ENCODE results near the gene USP54. TPM values are rescaled to one million over a fixed set of nuclear protein-coding genes. Genes with fewer than 3 reads are reported as not detected.
"Not testable (repeated sequence)": the region's sequence is repeated elsewhere in the genome, so short reads cannot be mapped to it uniquely, and the experiment has no call there.

Gene USP54
- total RNA-seq, 1 experiment from 2014 or later = 37.9 TPM

DNA sequence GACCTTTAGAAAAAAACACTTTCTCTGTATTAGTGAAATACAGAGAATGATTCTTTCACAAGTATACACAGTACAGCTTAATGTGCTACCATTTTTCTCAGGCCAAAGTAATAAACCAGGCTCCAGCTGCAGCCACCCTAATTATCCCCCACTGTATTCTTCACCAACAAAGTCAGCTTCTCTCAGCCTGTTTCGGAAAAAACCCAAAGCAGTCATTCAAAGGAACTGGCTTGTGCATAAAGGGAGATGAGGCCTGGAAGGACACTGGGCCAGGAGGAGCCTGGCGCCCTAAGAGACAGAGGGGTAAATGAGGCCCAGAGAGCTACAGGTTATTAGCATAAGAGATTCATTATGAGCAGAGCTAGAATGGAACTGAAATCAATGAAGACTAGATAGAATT lies 9.2 kb downstream of the USP54 start:
- no peak overlapping the region for H2BK20ac ChIP-seq (ENCODE audit: low read depth, low read length, poor library complexity, severe bottlenecking)
- H2AFZ ChIP-seq (ENCODE audit: low read length) = no peak overlapping the region
- H3K4me2 ChIP-seq (ENCODE audit: insufficient read depth, insufficient read length, low read length) = no peak overlapping the region
- H3K18ac ChIP-seq (ENCODE audit: insufficient read length, low read depth, low read length) = no peak overlapping the region
- Mint-ChIP-seq H3K9me3 (peaks cover 7 to 8% of the 10 kb centered on the region in 2 experiments), H3K27me3 (ENCODE audit: low read depth) (no peaks in the 10 kb centered on the region), H3K4me1 (peaks cover 3% of the 10 kb centered on the region in 2 experiments; a peak in 3 of 4 replicates), H3K36me3 (ENCODE audit: insufficient read depth in 1 of 3, low read depth in 3 of 3) (peaks cover 10 to 15% (median 12%) of the 10 kb centered on the region in 3 experiments), H3K4me3 (no peak overlapping the region), H3K27ac (peak overlapping the region in 2 of 3 experiments; percentile 11 to 78; a peak in 3 of 7 replicates)
- DNase-seq = no peak
- no peak overlapping the region for H4K91ac ChIP-seq (ENCODE audit: insufficient read length, low read depth, low read length)
- no peak overlapping the region for H3K14ac ChIP-seq (ENCODE audit: insufficient read depth, low read length)
- no peak overlapping the region for H2BK120ac ChIP-seq (ENCODE audit: low read depth, low read length, poor library complexity, severe bottlenecking)
- H2AK5ac ChIP-seq (ENCODE audit: insufficient read length, low read length) = no peak overlapping the region
- no peak overlapping the region for H3T11ph ChIP-seq (ENCODE audit: low read length)
- H4K5ac ChIP-seq (ENCODE audit: insufficient read length, low read depth, low read length) = no peak overlapping the region
- no peaks in the 10 kb centered on the region; the same call in 1 of the 2 replicates for H3K79me2 ChIP-seq (ENCODE audit: insufficient read depth, low read length)
- H3K27ac ChIP-seq (ENCODE audit: insufficient read length, low read depth, low read length) = no peak overlapping the region
- H3K23me2 ChIP-seq (ENCODE audit: insufficient read length, low read depth, low read length, poor library complexity, severe bottlenecking) = no peaks in the 10 kb centered on the region
- no peak overlapping the region for H2BK15ac ChIP-seq (ENCODE audit: low read depth, low read length)
- H3K23ac ChIP-seq (ENCODE audit: insufficient read length, low read depth, low read length) = no peak overlapping the region
- no peak overlapping the region for H2BK12ac ChIP-seq (ENCODE audit: insufficient read length, low read depth, low read length)
- no peak overlapping the region for H3K56ac ChIP-seq (ENCODE audit: insufficient read length, low read depth, low read length)
- TF ChIP-seq, protein P1, sequence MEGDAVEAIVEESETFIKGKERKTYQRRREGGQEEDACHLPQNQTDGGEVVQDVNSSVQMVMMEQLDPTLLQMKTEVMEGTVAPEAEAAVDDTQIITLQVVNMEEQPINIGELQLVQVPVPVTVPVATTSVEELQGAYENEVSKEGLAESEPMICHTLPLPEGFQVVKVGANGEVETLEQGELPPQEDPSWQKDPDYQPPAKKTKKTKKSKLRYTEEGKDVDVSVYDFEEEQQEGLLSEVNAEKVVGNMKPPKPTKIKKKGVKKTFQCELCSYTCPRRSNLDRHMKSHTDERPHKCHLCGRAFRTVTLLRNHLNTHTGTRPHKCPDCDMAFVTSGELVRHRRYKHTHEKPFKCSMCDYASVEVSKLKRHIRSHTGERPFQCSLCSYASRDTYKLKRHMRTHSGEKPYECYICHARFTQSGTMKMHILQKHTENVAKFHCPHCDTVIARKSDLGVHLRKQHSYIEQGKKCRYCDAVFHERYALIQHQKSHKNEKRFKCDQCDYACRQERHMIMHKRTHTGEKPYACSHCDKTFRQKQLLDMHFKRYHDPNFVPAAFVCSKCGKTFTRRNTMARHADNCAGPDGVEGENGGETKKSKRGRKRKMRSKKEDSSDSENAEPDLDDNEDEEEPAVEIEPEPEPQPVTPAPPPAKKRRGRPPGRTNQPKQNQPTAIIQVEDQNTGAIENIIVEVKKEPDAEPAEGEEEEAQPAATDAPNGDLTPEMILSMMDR (conservative IDR thresholded peaks at IDR 0.05) = no peak
- peaks cover 2% of the 10 kb centered on the region for H3K79me1 ChIP-seq (ENCODE audit: insufficient read depth, low read depth, low read length, poor library complexity, severe bottlenecking)
- H3K27me3 ChIP-seq (ENCODE audit: insufficient read depth, low read length) = no peaks in the 10 kb centered on the region
- H3K4me1 ChIP-seq (ENCODE audit: insufficient read depth, low read length) = no peaks in the 10 kb centered on the region
- H2BK5ac ChIP-seq (ENCODE audit: insufficient read length, low read length) = no peak overlapping the region
- no peaks in the 10 kb centered on the region for H3K9me3 ChIP-seq (ENCODE audit: control insufficient read depth, low read depth, low read length)
- no peak overlapping the region for H3K9ac ChIP-seq (ENCODE audit: extremely low read depth, insufficient read length, low read length)
- WGBS (ENCODE audit: extremely low coverage, insufficient read length, low lambda C conversion rate) = no CpG with 5 or more reads among the region's 2 CpGs
- H3K4ac ChIP-seq (ENCODE audit: low read depth, low read length) = no peak overlapping the region
- no peak overlapping the region for H4K8ac ChIP-seq (replicated peaks; ENCODE audit: insufficient read length, low read depth, low read length)
- H4K20me1 ChIP-seq (ENCODE audit: control insufficient read depth, insufficient read depth, insufficient read length) = no peaks in the 10 kb centered on the region

DNA sequence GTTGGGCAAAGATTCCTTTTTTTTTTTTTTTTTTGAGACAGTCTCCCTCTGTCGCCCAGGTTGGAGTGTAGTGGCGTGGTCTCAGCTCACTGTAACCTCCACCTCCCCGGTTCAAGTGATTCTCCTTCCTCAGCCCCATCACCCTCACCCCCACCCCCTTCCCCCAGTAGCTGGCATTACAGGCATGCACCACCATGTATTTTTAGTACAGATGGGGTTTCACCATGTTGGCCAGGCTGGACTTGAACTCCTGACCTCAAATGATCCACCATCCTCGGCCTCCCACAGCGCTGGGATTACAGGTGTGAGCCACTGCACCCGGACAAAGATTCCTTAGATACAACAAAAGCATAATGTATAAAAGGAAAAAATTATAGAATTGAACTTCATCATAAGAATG lies 12.2 kb downstream of the USP54 start:
- not testable (repeated sequence) for H3K36me3 Mint-ChIP-seq (ENCODE audit: insufficient read depth in 1 of 3, low read depth in 3 of 3); H3K9me3 ChIP-seq (ENCODE audit: control insufficient read depth, low read depth, low read length); H4K20me1 ChIP-seq (ENCODE audit: control insufficient read depth, insufficient read depth, insufficient read length); H3K9me3 Mint-ChIP-seq; H3K79me2 ChIP-seq (ENCODE audit: insufficient read depth, low read length); H3K9ac ChIP-seq (ENCODE audit: extremely low read depth, insufficient read length, low read length); H4K5ac ChIP-seq (ENCODE audit: insufficient read length, low read depth, low read length); H2BK20ac ChIP-seq (ENCODE audit: low read depth, low read length, poor library complexity, severe bottlenecking); H3K14ac ChIP-seq (ENCODE audit: insufficient read depth, low read length); H3T11ph ChIP-seq (ENCODE audit: low read length); H2BK12ac ChIP-seq (ENCODE audit: insufficient read length, low read depth, low read length); H4K8ac ChIP-seq (replicated peaks; ENCODE audit: insufficient read length, low read depth, low read length); H3K4me3 Mint-ChIP-seq; DNase-seq; H2BK120ac ChIP-seq (ENCODE audit: low read depth, low read length, poor library complexity, severe bottlenecking); H3K56ac ChIP-seq (ENCODE audit: insufficient read length, low read depth, low read length); H3K27ac ChIP-seq (ENCODE audit: insufficient read length, low read depth, low read length); H3K4me1 Mint-ChIP-seq; H2AFZ ChIP-seq (ENCODE audit: low read length); H3K4ac ChIP-seq (ENCODE audit: low read depth, low read length); H3K18ac ChIP-seq (ENCODE audit: insufficient read length, low read depth, low read length); H2BK5ac ChIP-seq (ENCODE audit: insufficient read length, low read length); H4K91ac ChIP-seq (ENCODE audit: insufficient read length, low read depth, low read length); H3K23me2 ChIP-seq (ENCODE audit: insufficient read length, low read depth, low read length, poor library complexity, severe bottlenecking); H2AK5ac ChIP-seq (ENCODE audit: insufficient read length, low read length); H3K4me2 ChIP-seq (ENCODE audit: insufficient read depth, insufficient read length, low read length); H3K23ac ChIP-seq (ENCODE audit: insufficient read length, low read depth, low read length); H2BK15ac ChIP-seq (ENCODE audit: low read depth, low read length); H3K27me3 ChIP-seq (ENCODE audit: insufficient read depth, low read length); H3K27ac Mint-ChIP-seq; H3K4me1 ChIP-seq (ENCODE audit: insufficient read depth, low read length); H3K79me1 ChIP-seq (ENCODE audit: insufficient read depth, low read depth, low read length, poor library complexity, severe bottlenecking); H3K27me3 Mint-ChIP-seq (ENCODE audit: low read depth)
- WGBS (ENCODE audit: extremely low coverage, insufficient read length, low lambda C conversion rate) = no CpG with 5 or more reads among the region's 6 CpGs

All from H9 (cell line).